Sigmoid colon (tissue), 7 donors: ENCODE measurements around the gene ZMIZ1. TPM values are rescaled to one million over a fixed set of nuclear protein-coding genes. Genes with fewer than 3 reads are reported as not detected.

Source experiments
- DNase-seq: peaks from one replicate; pipeline ENCODE4 v3.0.0-alpha.2; 2019
- H3K27ac ChIP-seq, 4 donors: fragments of 200-600 bp; sonication (generic); one replicate each; pipeline ENCODE4 v1.5.1; 2016 to 2019; ENCODE audit warnings: mild to moderate bottlenecking in 1 of 4
- H3K27me3 ChIP-seq, 3 donors: fragments of 200-600 bp; sonication (generic); one replicate each; pipeline ENCODE4 v1.5.1; 2019; ENCODE audit warnings: mild to moderate bottlenecking in 1 of 3
- H3K36me3 ChIP-seq, 4 donors: fragments of 200-600 bp; sonication (generic); one replicate each; pipeline ENCODE4 v1.5.1; 2016 to 2019
- H3K4me1 ChIP-seq, 4 donors: fragments of 200-600 bp; sonication (generic); one replicate each; pipeline ENCODE4 v1.5.1; 2017 to 2019
- H3K4me3 ChIP-seq, 4 donors: fragments of 200-600 bp; sonication (generic); one replicate each; pipeline ENCODE4 v1.5.1; 2017 to 2019; ENCODE audit warnings: mild to moderate bottlenecking in 2 of 4, moderate library complexity in 1 of 4
- H3K9me3 ChIP-seq, 4 donors: fragments of 200-600 bp in 3 of 4; sonication (generic) in 3 of 4; one replicate each; pipeline versions ENCODE4 v1.5.1 to v1.6.1; 2013 to 2019
- CTCF ChIP-seq, 4 experiments: fragments of 450-650 bp in 3 of 4; fragments of 200-600 bp in 1 of 4; IDR thresholded peaks; one replicate each; pipeline ENCODE4 v1.5.1; 2016 to 2019; ENCODE audit warnings: antibody characterized with exemption in 4 of 4, mild to moderate bottlenecking in 3 of 4, moderate library complexity in 2 of 4
- EP300 ChIP-seq, 4 donors: sonication (generic); formaldehyde crosslinking; IDR thresholded peaks; one replicate each; pipeline ENCODE4 v1.6.1; 2017; ENCODE audit warnings: antibody characterized with exemption in 4 of 4
- POLR2A ChIP-seq, 2 donors: fragments of 450-650 bp; IDR thresholded peaks; one replicate each; pipeline ENCODE4 v1.6.1; 2016; ENCODE audit warnings: antibody characterized with exemption in 2 of 2, mild to moderate bottlenecking in 2 of 2, moderate library complexity in 2 of 2
- POLR2AphosphoS5 ChIP-seq, 4 donors: sonication (generic); formaldehyde crosslinking; IDR thresholded peaks; one replicate each; pipeline ENCODE4 v1.6.1; 2017; ENCODE audit warnings: antibody characterized with exemption in 4 of 4
- WGBS, 2 donors: extraction: QIAGEN DNeasy Blood & Tissue Kit; methylation state at CpG; one replicate each; pipeline ENCODE4 v1.1.7; 2013; 5-methylcytosine and 5-hydroxymethylcytosine counted together
- intact Hi-C: fragments of 100-400 bp; cut with DNase I; formaldehyde crosslinking; loops from one replicate; pipeline ENCODE4 v1.15.1; 2023
- polyA plus RNA-seq, 3 donors: library from polyadenylated mRNA; stranded (reverse); fragments of 200-250 nt; gene quantifications; one replicate each; pipeline ENCODE4 v1.2.3, GENCODE V29; 2013
- total RNA-seq, 4 donors: library from RNA; depleted of rRNA; stranded (reverse); fragments of >200 nt; gene quantifications; one replicate each; pipeline ENCODE4 v1.1.0, GENCODE V29; 2016
- donor health status: healthy with polysubstance abuse.
- donor health status: Bipolar disorder and iron deficiency.
- donor health status: healthy.

Gene ZMIZ1
- total and polyA plus RNA-seq, 7 donors: 17.4 to 49.3 (median 31.5) TPM

- 73 to 89% methylated on average over 12 of the region's 12 CpGs for WGBS, 2 donors
- no peak for DNase-seq
- Histone ChIP-seq H3K27me3 (no peaks in the 10 kb centered on the region), H3K9me3 (no peaks in the 10 kb centered on the region), H3K27ac (peak overlapping the region in 3 of 4 donors; percentile 37 to 96 (median 95)), H3K36me3 (peaks cover 0 to 22% (median 5%) of the 10 kb centered on the region in 4 donors), H3K4me1 (peaks cover 0 to 82% (median 78%) of the 10 kb centered on the region in 4 donors), H3K4me3 (no peak overlapping the region)
- TF ChIP-seq POLR2AphosphoS5 (IDR thresholded peaks at IDR 0.05) (no peak), CTCF (IDR thresholded peaks at IDR 0.05) (no peak), POLR2A (IDR thresholded peaks at IDR 0.05) (no peak), EP300 (IDR thresholded peaks at IDR 0.05) (no peak)
- intact Hi-C loops: no loop called here
Observed at GRCh38 chr10:79229830-79230327, 161.1 kb downstream of the ZMIZ1 start.

GRCh38 chr10:79230328-79230830 lies 161.6 kb downstream of the ZMIZ1 start:
- DNase-seq: no peak

GRCh38 chr10:79230850-79231249 lies 162.1 kb downstream of the ZMIZ1 start:
- Histone ChIP-seq H3K36me3 (peaks cover 0 to 22% (median 5%) of the 10 kb centered on the region in 4 donors), H3K27ac (peak overlapping the region in 3 of 4 donors; percentile 37 to 96 (median 95)), H3K4me3 (no peak overlapping the region), H3K27me3 (no peaks in the 10 kb centered on the region), H3K9me3 (no peaks in the 10 kb centered on the region), H3K4me1 (peaks cover 0 to 82% (median 78%) of the 10 kb centered on the region in 4 donors)
- TF ChIP-seq POLR2AphosphoS5 (IDR thresholded peaks at IDR 0.05) (no peak), POLR2A (IDR thresholded peaks at IDR 0.05) (no peak)
- no peak for DNase-seq
- WGBS, 2 donors: 86 to 93% methylated on average over 4 of the region's 4 CpGs
- intact Hi-C loops: no loop called here

More at GRCh38 chr10:79230328-79230830, 161.6 kb downstream of the ZMIZ1 start:
- Histone ChIP-seq H3K36me3 (peaks cover 0 to 22% (median 5%) of the 10 kb centered on the region in 4 donors), H3K27ac (peak overlapping the region in 3 of 4 donors; percentile 37 to 96 (median 95)), H3K4me1 (peaks cover 0 to 82% (median 78%) of the 10 kb centered on the region in 4 donors), H3K27me3 (no peaks in the 10 kb centered on the region), H3K4me3 (no peak overlapping the region), H3K9me3 (no peaks in the 10 kb centered on the region)
- TF ChIP-seq EP300 (IDR thresholded peaks at IDR 0.05) (no peak), POLR2A (IDR thresholded peaks at IDR 0.05) (no peak), POLR2AphosphoS5 (IDR thresholded peaks at IDR 0.05) (no peak), CTCF (IDR thresholded peaks at IDR 0.05) (no peak)
- WGBS, 2 donors: 61 to 85% methylated on average over 16 of the region's 16 CpGs
- intact Hi-C loops: no loop called here

GRCh38 chr10:79231908-79232307 lies 163.1 kb downstream of the ZMIZ1 start:
- H3K27me3 ChIP-seq: no peaks in the 10 kb centered on the region
- no peaks in the 10 kb centered on the region for H3K9me3 ChIP-seq
- peak overlapping the region in 1 of 4 donors; percentile 98 for H3K27ac ChIP-seq
- no peak overlapping the region for H3K4me3 ChIP-seq
- 83 to 90% methylated on average over 3 of the region's 3 CpGs for WGBS, 2 donors
- H3K36me3 ChIP-seq: peaks cover 0 to 22% (median 5%) of the 10 kb centered on the region in 4 donors
- TF ChIP-seq POLR2AphosphoS5 (IDR thresholded peaks at IDR 0.05) (no peak), EP300 (IDR thresholded peaks at IDR 0.05) (no peak), POLR2A (IDR thresholded peaks at IDR 0.05) (no peak), CTCF (IDR thresholded peaks at IDR 0.05) (no peak)
- intact Hi-C loops: no loop called here
- no peak for DNase-seq
- peaks cover 0 to 82% (median 78%) of the 10 kb centered on the region in 4 donors for H3K4me1 ChIP-seq

GRCh38 chr10:79232864-79233263 lies 164.1 kb downstream of the ZMIZ1 start:
- no peaks in the 10 kb centered on the region for H3K27me3 ChIP-seq
- intact Hi-C loops: no loop called here
- no peaks in the 10 kb centered on the region for H3K9me3 ChIP-seq
- no peak overlapping the region for H3K4me3 ChIP-seq
- no peak for TF ChIP-seq POLR2AphosphoS5 (IDR thresholded peaks at IDR 0.05)
- no peak for TF ChIP-seq EP300 (IDR thresholded peaks at IDR 0.05)
- TF ChIP-seq CTCF (IDR thresholded peaks at IDR 0.05): no peak
- TF ChIP-seq POLR2A (IDR thresholded peaks at IDR 0.05): no peak
- H3K27ac ChIP-seq: peak overlapping the region in 3 of 4 donors; percentile 93 to 98 (median 95)
- DNase-seq: no peak
- H3K4me1 ChIP-seq: peaks cover 0 to 82% (median 78%) of the 10 kb centered on the region in 4 donors
- WGBS, 2 donors: 83 to 95% methylated on average over 3 of the region's 3 CpGs
- peaks cover 0 to 22% (median 3%) of the 10 kb centered on the region in 4 donors for H3K36me3 ChIP-seq
